ENCODE measurements around the gene CASTOR1. TPM values are rescaled to one million over a fixed set of nuclear protein-coding genes. Genes with fewer than 3 reads are reported as not detected.
"Not testable (repeated sequence)": the region's sequence is repeated elsewhere in the genome, so short reads cannot be mapped to it uniquely, and the experiment has no call there.

CASTOR1 gene
- total RNA-seq = 10 to 100 TPM; 16.5 to 36.0 (median 27.7) TPM

DNA sequence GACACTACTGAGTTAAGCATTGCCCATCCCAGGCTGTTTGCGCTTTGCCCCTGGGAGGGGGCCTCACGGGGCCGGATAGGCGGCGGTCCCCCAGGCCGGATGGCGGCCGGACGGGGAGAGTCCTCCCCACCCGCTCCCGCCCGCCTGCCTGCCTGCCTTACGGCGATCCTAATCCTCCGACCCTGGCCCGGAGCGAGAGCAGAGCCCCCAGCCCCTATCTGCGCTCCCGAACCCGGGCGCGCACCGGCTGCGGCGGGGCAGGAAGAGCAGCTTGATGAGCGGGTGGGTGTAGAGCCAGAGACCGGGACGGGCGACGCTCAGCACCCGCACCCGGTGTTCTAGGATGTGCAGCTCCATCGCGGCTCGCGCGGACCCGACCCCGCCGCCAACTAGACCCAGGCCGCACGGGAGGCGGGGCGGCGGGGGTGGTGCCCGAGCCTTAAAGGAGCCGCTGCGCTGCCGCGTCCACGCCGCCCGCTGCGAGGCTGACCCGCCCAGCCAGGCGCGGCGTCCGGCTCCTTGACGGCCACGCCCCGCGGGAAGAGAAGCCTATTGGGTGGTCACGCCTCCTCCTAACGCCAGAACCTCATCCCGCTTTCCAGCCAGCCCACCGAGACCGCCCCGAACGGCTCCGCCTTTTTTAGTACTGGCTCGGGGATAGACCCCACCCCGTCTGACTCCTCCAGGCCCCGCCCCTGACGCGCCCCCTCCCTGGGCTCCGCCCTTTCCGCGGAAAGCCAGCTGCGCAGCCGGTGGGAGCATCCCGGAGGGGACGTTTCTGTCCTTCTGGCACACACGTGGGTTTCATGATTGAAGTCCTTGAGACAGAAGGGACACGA lies at the start of gene CASTOR1:
Gene CASTOR1, minus strand, starts transcription at position 365 of the 839 bp plus-strand sequence. Its CDS starts 8 bp downstream, at position 357.
- H3K4me3 ChIP-seq (replicated peaks in 1 of 3) = peak within 1 kb of the TSS; percentile 92 to 99 (median 96)
- H3K27me3 ChIP-seq = no peaks in the 10 kb centered on the region
- intact Hi-C loops (cut with DNase I) = loop anchor here (2.0 to 5.0 kb wide), 2 partner anchors 38 to 67 kb away; partner anchors contain the start of genes CCDC157, SF3A1 and TBC1D10A
- peaks cover 33 to 38% of the 10 kb centered on the region in 2 donors for H3K4me1 ChIP-seq
- H3K9me3 ChIP-seq = no peaks in the 10 kb centered on the region
- peak; percentile 100 for DNase-seq
- WGBS, 2 donors = 1% methylated on average over 40 of the region's 85 CpGs; no CpG with 5 or more reads in 1 of the 2 donors
- TF ChIP-seq POLR2A (IDR thresholded peaks at IDR 0.05) = peak in 1 of 2 donors; percentile 87
- TF ChIP-seq, protein P1, sequence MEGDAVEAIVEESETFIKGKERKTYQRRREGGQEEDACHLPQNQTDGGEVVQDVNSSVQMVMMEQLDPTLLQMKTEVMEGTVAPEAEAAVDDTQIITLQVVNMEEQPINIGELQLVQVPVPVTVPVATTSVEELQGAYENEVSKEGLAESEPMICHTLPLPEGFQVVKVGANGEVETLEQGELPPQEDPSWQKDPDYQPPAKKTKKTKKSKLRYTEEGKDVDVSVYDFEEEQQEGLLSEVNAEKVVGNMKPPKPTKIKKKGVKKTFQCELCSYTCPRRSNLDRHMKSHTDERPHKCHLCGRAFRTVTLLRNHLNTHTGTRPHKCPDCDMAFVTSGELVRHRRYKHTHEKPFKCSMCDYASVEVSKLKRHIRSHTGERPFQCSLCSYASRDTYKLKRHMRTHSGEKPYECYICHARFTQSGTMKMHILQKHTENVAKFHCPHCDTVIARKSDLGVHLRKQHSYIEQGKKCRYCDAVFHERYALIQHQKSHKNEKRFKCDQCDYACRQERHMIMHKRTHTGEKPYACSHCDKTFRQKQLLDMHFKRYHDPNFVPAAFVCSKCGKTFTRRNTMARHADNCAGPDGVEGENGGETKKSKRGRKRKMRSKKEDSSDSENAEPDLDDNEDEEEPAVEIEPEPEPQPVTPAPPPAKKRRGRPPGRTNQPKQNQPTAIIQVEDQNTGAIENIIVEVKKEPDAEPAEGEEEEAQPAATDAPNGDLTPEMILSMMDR (IDR thresholded peaks at IDR 0.05) = no peak
- peak within 1 kb of the TSS; percentile 96 to 97 (median 97) for H3K27ac ChIP-seq
- H3K36me3 ChIP-seq = peaks cover 30 to 33% of the 10 kb centered on the region in 2 donors

DNA sequence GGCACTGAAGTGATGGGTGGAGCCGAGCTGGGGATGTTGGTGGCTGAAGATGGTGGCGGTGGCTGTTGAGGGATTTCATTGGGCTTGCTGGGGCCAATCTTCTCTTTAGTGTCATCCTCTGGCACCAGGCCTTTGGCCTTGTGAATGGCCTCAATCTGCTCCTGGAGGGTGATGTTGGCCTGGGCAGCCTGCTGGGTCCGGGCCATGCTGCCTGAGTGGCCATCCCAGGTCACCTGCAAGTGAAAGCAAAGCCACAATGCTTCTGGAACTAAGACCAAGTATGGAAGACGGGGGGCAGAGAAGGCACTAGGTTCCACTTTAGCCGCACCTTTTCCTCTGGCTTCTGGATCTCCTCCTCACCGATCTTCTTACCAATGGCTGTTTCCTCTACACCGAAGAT lies 49.5 kb upstream of the CASTOR1 start:
- peak overlapping the region in 2 of 3 donors; percentile 10 to 32 for H3K27ac ChIP-seq

DNA sequence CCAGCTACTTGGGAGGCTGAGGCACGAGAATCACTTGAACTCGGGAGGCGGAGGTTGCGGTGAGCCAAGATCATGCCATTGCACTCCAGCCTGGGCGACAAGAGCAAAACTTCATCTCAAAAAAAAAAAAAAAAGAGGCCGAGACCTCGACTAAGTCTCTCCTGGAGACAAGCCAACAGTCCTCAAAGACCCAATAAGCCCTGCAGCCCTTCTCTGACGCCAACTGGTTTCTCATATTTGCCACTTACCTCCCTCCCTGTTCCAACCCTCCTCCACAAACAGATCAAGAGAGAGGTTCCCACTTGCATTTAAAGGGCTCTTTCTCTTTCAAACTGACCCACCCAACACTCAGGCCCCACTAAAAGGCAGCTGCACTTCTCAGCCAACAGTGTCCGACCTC lies 49.0 kb upstream of the CASTOR1 start:
- H3K36me3 ChIP-seq = peaks cover 98 to 100% of the 10 kb centered on the region in 2 donors
- H3K9me3 ChIP-seq; intact Hi-C loops (cut with DNase I): not testable (repeated sequence)

More for the DNA sequence above, 49.5 kb upstream of the CASTOR1 start:
- no peak for DNase-seq
- peaks cover 5 to 6% of the 10 kb centered on the region in 2 donors for H3K4me1 ChIP-seq
- no peaks in the 10 kb centered on the region for H3K9me3 ChIP-seq
- no peak for TF ChIP-seq POLR2A (IDR thresholded peaks at IDR 0.05)
- TF ChIP-seq, protein P1 (IDR thresholded peaks at IDR 0.05) = no peak
- H3K27me3 ChIP-seq = no peaks in the 10 kb centered on the region
- WGBS, 2 donors = 93 to 95% methylated on average over 7 of the region's 7 CpGs
- intact Hi-C loops (cut with DNase I) = no loop called here
- no peak overlapping the region for H3K4me3 ChIP-seq (replicated peaks in 1 of 3)
- H3K36me3 ChIP-seq = peaks cover 98 to 100% of the 10 kb centered on the region in 2 donors

DNA sequence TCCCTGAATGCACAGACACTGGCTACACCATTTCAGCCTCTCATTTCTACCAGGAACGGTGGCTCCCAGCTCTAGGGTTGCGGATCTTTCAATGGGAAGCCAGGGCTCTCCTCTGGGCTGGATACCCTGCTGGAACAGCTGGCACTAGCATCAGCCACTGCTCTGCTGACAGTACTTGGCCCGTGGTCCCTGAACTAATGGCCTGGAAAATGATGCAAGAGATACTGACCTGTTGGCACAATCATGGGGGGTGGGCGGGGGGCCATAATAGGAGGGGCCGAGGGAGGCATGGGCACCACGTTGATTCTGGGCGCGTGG lies 48.1 kb upstream of the CASTOR1 start:
- H3K36me3 ChIP-seq = peaks cover 96 to 97% of the 10 kb centered on the region in 2 donors
- H3K9me3 ChIP-seq = no peaks in the 10 kb centered on the region
- H3K4me3 ChIP-seq (replicated peaks in 1 of 3) = no peak overlapping the region
- WGBS, 2 donors = 79 to 93% methylated on average over 7 of the region's 8 CpGs
- H3K4me1 ChIP-seq = peaks cover 5 to 6% of the 10 kb centered on the region in 2 donors
- H3K27ac ChIP-seq = no peak overlapping the region
- TF ChIP-seq, protein P1 (IDR thresholded peaks at IDR 0.05) = no peak
- TF ChIP-seq POLR2A (IDR thresholded peaks at IDR 0.05) = no peak
- H3K27me3 ChIP-seq = no peaks in the 10 kb centered on the region
- intact Hi-C loops (cut with DNase I) = no loop called here
- no peak for DNase-seq

More for the DNA sequence above, 49.0 kb upstream of the CASTOR1 start:
- not testable (repeated sequence) for H3K27me3 ChIP-seq; H3K4me3 ChIP-seq (replicated peaks in 1 of 3); H3K4me1 ChIP-seq
- 49 to 61% methylated on average over 9 of the region's 9 CpGs for WGBS, 2 donors
- peak overlapping the region in 2 of 3 donors; percentile 10 to 32 for H3K27ac ChIP-seq
- DNase-seq = peak; percentile 58 to 61

DNA sequence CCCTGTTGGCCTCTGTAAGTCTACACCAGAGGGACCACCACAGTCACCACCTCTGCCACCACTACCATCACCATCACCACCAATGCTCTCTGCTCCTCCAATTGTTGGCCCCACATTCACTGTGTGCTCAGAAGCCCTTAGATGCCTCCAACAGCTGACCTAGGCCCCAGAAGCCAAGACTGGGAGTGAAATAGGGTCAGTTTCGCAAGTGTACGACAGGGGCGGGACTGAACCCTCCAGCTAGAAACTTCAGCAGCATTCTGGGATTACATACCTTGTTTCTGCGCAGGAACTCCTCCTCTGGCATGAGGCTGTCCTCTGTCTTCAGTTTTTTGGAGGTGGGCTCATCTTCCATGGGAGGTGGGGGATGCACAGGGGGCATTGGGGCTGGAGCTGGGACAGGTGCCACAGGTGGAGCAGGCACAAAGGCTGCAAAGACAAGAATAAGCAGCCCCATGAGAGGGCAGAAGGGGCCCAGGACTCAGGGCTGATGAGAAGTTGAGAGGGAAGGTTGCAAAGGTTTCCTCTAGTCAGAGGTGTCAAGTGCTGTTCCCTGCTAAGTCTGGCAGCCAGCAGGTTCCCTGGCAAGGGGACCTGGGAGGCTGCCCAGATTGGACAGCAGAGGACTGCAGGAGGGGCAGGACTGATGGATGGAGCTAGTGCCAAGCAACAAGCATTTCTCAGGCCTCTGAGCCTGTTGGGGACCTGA lies 47.6 kb upstream of the CASTOR1 start:
- H3K27ac ChIP-seq = no peak overlapping the region
- DNase-seq = peak; percentile 54 to 72
- H3K4me1 ChIP-seq = peaks cover 5 to 6% of the 10 kb centered on the region in 2 donors
- H3K4me3 ChIP-seq (replicated peaks in 1 of 3) = no peak overlapping the region
- H3K9me3 ChIP-seq = no peaks in the 10 kb centered on the region
- H3K27me3 ChIP-seq = no peaks in the 10 kb centered on the region
- TF ChIP-seq POLR2A (IDR thresholded peaks at IDR 0.05) = no peak
- TF ChIP-seq, protein P1 (IDR thresholded peaks at IDR 0.05) = no peak
- peaks cover 91 to 92% of the 10 kb centered on the region in 2 donors for H3K36me3 ChIP-seq
- WGBS, 2 donors = 84 to 96% methylated on average over 4 of the region's 4 CpGs
- intact Hi-C loops (cut with DNase I) = no loop called here

Measured in thyroid gland (tissue), 4 donors.